HG03558 (cell line): ENCODE measurements around the gene ACSF2.
"Not testable (repeated sequence)": the region's sequence is repeated elsewhere in the genome, so short reads cannot be mapped to it uniquely, and the experiment has no call there.

ENCODE experiments used
- ATAC-seq: cut with Tn5 transposase; IDR thresholded peaks from one replicate; pipeline ENCODE4 v1.9.1; 2021; ENCODE audit warnings: moderate number of reproducible peaks; ENCODE audit not compliant: unreplicated experiment; ENCODE audit errors: extremely low read depth

ACSF2 gene

GRCh38 chr17:50474523-50474922, 48.5 kb downstream of the ACSF2 start:
- ATAC-seq, result no peak

DNA sequence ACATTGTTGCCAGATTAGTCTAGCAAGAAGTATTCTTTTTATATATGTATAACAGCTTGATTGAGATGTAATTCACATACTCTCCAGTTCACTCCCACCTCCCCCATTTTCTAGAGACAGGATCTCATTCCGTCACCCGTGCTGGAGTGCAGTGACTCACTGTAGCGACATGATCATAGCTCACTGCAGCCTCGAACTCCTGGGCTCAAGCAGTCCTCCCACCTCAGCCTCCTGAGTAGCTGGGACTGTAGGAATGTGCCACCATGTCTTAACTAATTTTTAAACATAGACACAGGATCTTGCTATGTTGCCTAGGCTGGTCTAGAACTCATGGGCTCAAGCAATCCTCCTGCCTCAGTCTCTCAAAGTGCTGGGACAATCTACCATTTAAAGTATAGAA, 49.3 kb downstream of the ACSF2 start:
- ATAC-seq, result no peak

DNA sequence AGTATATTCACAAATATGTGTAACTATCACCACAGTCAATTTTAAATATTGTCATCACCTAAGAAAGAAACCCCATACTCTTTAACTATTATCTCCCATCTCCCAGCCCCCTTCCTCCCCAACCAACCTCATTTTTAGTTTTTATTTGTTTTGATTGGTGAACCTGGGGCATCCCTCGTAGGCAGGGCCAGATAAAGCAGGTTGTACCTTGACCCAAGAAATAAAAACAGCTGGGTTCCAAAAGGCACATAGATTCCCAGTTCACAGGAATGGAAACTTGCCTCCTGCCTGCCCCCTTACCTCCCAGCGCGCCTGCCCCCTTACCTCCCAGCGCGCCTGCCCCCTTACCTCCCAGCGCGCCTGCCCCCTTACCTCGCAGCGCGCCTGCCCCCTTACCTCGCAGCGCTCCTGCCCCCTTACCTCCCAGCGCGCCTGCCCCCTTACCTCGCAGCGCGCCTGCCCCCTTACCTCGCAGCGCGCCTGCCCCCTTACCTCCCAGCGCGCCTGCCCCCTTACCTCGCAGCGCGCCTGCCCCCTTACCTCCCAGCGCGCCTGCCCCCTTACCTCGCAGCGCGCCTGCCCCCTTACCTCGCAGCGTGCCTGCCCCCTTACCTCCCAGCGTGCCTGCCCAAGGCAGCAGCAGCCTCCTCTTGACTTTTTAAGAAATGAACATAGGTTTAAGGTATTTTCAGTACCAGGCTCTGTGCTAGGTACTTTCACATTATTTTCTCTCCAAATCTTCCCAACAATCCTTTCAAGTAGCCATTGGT, 49.9 kb downstream of the ACSF2 start:
- not testable (repeated sequence) for ATAC-seq

- no peak for ATAC-seq
These were observed 50.7 kb downstream of the ACSF2 start for GRCh38 chr17:50476545-50477315.

DNA sequence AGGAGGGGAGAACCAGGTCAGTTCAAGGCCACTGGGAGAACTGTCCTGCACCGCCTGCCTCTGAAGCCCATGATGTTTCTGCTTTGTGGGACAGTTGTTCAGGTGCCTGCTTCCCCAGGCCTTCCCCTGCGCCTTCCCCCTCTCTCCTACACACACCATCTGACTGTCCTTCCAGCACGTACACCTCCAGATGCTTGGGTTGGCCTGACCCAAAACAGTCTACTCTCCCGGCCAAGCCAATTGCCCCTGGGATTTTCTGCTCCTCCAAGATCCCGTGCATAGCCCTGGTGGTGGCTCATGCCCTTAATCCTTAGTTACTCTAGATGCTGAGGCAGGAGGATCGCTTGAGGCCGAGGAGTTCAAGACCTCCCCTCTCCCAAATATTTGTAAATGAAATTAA, 52.0 kb downstream of the ACSF2 start:
- ATAC-seq, result no peak

- ATAC-seq, result peak; percentile 65
These were observed 52.7 kb downstream of the ACSF2 start, which contains the start of gene RSAD1 for GRCh38 chr17:50478391-50479381. Gene RSAD1, plus strand, starts transcription at chr17:50478860. Its CDS starts 25 bp downstream, at chr17:50478885.

DNA sequence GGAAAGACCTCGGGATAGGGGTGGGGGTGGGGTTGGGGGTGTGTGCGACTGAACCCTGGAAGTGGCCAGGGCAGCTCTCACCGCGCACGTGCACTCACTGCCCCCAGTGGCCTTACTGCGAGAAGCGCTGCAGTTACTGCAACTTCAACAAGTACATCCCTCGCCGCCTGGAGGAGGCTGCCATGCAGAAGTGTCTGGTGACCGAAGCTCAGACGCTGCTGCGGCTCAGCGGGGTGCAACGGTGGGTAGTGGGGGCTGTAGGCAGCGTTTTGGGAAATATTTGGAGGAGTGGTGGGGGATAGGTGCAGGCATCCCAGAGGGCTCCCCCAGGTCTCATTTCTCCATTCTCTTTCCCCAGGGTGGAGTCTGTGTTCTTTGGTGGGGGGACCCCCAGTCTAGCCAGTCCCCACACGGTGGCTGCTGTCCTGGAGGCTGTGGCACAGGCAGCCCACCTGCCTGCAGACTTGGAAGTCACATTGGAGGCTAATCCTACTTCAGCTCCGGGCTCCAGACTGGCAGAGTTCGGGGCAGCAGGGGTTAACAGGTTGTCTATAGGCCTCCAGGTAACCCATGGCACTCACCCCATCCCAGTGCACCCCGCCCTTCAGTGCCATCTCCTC, 53.6 kb downstream of the ACSF2 start:
- no peak for ATAC-seq

GRCh38 chr17:50480142-50480764, 54.2 kb downstream of the ACSF2 start:
- no peak for ATAC-seq

- ATAC-seq, result no peak
These were observed 55.0 kb downstream of the ACSF2 start for GRCh38 chr17:50480854-50481490.

DNA sequence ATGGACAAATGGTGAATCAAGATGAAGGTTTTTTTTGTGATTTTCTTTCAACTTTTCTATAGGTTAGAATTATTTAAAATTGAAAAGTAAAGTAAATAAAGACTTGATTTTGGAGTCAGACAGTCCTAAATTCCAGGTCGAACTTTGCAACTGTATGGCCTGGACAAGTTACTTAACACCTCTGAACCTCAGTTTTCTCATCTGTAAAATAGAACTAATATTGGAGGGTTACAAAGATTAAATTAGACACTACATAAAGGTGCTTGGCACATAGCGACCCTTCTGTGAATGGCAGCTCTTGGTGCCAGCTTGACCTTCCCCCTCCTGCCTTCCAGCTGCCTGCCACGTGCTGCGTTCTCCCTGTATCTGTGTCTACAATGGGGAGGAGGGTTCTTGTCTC, 55.6 kb downstream of the ACSF2 start:
- ATAC-seq, result no peak

DNA sequence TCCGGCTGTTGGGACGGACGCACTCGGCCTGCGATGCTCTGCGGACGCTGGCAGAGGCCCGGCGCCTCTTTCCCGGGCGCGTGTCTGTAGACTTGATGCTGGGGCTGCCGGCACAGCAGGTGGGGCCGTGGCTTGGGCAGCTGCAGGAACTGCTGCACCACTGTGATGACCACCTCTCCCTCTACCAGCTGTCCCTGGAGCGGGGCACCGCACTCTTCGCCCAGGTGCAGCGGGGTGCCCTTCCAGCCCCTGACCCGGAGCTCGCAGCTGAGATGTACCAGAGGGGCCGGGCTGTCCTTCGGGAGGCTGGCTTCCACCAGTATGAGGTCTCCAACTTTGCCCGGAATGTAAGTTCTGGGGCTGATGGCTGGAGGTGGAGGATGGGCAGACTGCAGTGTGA, 56.1 kb downstream of the ACSF2 start:
- no peak for ATAC-seq

DNA sequence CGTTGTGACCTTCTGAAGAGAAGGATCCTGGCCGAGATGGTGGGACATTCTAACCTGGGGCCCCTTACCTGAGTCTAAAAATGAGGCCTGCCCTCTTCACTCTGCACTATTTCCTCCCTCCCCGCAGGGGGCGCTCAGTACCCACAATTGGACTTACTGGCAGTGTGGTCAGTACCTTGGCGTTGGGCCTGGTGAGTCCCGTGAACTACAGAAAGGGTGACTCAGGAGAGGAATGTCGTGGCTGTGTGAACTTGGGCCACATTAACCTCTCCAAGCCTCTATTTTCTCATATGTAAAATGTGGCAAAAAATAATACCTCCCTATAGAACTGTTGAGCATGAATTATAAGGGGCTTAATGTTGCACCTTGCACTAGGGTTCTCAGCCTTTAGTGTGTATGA, 56.5 kb downstream of the ACSF2 start:
- no peak for ATAC-seq

DNA sequence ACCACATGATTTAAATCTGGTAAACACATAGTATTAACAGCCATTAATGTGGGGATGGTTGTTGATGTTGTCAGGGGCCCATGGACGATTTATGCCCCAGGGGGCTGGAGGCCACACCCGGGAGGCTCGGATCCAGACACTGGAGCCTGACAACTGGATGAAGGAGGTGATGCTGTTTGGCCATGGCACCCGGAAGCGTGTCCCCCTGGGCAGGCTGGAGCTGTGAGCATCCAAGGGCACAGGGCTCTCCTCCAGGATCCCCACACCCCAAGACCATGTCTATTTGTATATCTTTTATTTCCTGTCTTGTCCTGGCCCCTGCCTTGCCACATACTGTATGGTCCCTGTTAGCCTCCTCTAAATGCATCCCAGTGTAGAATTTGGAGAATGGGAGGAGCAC, 57.2 kb downstream of the ACSF2 start:
- ATAC-seq, result no peak

GRCh38 chr17:50484386-50485155, 58.6 kb downstream of the ACSF2 start:
- no peak for ATAC-seq

- ATAC-seq, result no peak
These were observed 61.4 kb downstream of the ACSF2 start for GRCh38 chr17:50487213-50488096.

DNA sequence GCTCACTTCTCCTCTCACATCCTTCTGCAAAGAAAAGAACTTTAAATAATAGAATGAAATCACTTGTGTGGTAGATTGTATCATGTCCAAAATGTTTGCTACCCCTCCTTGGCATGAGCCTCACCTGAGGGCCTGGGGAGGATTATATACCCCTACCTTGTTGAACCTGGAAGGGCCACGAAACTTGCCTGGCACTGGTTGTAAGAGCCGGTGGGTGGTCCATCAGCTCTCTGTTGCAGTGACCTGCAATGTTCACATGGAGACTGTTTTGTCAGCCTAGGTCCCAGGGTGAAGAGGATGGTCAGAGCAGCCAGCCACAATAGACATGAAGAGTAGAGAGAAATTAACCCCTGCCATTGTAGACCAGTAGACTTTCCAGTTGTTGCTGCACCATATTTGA, 62.9 kb downstream of the ACSF2 start:
- no peak for ATAC-seq

DNA sequence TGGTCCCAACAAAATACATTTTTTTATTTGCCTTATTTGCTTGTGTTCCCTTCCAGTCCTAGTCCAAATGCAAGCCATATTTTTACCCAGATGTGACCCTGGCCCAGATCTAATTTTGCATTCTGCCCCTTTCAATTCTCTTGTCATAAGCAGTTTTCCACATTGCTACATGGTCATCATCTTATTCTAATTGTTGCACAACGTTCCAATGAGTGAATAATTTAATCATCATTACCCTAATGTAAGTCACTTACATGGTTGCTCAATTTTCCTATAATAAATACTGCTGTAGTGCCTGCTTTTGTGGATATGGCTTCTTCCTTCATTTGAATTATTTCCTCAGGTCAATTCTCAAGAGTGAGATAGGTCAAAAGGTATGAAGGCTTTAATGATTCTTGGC, 65.5 kb downstream of the ACSF2 start:
- no peak for ATAC-seq
